Measurements from ENCODE around the gene CA11.

Gene CA11

DNA sequence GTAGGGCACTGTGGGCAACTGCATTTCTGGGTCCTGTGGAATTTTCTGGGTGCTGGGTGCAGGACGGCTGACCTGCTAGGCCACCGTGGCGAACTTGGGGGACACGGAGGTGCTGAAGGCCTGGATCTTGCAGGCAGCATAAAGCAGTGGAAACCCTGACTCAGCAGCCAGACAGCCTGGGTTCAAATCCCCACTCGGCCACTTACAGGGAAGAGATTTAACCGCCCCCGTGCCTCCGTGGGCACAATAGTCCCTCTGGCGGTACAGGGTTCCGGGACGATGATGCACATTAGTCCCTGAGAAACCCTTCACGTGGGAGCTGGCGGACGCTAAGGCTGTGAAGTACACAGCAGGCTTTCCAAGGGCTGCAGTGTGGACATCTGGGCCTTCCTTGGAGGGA lies 34.1 kb downstream of the CA11 start:
- DNase-seq, result no peak

DNA sequence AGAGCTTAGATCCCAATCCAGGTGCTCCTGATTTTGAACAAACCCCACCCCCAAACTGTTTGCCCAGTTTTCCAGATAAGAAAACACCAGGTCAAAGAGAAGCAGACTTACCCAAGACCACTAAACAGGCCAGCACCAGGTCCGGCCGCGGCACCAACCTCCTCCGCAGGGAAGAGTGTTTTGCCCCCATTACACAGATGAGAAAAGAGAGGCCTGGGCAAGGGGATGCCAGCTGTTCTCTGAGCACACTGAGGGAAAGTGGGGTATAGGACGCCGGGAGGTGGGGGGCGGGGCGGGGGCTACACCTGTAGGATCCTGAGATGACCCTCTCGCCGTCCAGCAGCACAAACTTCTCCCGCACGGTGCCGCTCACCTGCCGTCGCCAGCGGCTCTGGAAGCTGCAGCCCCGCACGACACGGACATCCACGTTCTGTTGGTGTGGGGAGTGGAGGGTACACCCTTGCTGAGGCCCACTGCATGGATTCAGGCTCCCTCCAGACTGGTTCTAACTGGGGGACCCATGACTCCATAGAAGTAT lies 36.3 kb downstream of the CA11 start:
- DNase-seq, result no peak

DNA sequence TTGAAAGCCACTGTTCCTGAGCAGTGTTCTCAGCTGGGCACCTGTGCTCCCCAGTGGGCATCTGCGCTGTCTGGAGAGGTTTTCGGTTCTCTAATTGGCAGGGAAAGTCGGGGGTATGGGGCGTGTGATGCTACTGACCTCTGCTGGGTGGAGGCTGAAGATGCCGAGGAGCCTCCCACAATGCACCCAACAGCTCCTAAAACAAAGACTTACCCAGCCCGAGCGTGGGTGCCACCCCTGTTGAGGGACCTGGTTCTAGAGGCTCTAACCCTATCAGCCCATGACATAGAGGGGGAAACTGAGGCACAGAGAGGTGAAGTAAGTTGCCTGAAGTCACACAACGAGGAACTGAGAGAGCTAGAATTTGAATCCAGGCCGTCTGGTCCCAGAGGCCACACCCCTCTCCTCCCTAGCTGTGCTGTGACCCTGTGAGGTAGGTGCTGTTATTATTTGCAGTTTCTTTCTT lies 37.2 kb downstream of the CA11 start:
- DNase-seq, result peak; percentile 69

DNA sequence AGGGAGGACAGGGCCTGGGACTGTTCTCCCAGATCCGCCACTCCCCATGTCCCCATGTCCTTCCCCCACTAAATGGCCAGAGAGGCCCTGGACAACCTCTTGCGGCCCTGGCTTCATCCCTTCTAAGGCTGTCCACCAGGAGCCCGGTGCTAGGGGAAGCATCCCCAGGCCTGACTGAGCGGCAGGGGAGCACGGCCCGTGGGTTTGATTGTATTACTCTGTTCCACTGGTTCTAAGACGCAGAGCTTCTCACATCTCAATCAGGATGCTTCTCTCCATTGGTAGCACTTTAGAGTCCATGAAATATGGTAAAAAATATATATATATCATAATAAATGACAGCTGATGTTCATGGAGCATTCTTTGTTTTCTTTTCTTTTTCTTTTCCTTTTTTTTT lies 38.6 kb downstream of the CA11 start:
- no peak for DNase-seq

DNA sequence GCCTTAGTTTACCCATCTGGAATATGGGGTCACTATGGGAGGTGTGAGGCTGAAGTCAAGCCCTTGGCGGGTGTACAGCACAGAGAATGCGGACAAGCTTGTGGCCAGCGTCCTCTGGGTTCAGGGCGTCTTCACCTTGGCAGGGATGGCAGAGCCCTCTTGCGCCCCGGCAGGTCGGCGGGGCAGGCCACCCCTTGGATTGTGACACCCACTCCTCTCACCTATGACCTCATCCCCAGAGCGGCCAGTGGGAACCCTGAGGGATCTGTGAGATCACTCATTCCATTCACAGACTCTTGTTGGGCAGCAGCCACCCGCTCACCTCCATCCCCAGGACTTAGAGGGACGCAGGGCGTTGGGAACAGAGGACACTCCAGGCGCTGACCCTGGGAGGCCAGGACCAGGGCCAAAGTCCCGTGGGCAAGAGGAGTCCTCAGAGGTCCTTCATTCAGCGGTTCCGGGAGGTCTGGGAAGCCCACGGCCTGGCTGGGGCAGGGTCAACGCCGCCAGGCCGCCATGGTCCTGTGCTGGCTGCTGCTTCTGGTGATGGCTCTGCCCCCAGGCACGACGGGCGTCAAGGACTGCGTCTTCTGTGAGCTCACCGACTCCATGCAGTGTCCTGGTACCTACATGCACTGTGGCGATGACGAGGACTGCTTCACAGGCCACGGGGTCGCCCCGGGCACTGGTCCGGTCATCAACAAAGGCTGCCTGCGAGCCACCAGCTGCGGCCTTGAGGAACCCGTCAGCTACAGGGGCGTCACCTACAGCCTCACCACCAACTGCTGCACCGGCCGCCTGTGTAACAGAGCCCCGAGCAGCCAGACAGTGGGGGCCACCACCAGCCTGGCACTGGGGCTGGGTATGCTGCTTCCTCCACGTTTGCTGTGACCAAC lies 39.3 kb downstream of the CA11 start, which contains the start of gene SPACA4:
Gene SPACA4, plus strand, starts transcription at position 280 of the 896 bp plus-strand sequence. Its CDS starts 237 bp downstream, at position 517.
- no peak for DNase-seq

DNA sequence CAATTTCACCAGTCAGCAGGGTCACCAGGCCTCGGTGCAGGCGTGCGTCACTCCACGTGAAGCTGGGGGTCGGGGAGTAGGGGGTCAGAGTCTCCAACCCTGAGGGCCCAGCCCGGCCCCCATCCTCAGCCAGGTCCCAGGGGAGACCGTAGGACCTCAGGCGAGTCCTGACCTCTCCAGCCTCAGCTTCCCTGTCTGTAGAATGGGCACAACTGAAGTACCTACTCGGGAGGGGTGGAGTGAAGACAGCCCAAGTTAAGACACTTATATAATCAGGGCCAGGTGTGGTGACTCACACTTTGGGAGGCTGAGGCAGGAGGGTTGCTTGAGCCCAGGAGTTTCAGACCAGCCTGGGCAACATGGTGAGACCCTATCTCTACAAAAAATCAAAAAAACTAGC lies 42.1 kb downstream of the CA11 start:
- no peak for DNase-seq

DNA sequence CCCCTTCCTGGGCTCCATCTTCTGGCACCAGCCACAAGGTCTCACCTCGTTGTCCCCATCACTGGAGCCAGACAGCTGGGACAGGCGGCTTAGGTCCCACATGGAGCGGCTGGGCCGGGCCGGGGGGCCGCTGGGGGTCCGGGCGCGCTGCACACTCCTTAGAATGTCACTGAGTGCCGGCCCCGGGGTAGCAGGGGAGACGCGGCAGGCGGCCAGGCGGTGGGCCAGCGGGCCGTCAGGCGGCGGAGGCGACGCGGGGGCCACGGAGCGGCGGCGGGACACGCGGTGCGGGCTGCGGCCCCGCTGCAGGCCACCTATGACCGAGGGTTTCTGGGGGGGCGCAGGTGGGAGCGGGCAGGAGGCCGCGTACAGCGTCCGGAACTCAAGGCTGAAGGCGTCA lies 42.5 kb downstream of the CA11 start:
- DNase-seq, result no peak

DNA sequence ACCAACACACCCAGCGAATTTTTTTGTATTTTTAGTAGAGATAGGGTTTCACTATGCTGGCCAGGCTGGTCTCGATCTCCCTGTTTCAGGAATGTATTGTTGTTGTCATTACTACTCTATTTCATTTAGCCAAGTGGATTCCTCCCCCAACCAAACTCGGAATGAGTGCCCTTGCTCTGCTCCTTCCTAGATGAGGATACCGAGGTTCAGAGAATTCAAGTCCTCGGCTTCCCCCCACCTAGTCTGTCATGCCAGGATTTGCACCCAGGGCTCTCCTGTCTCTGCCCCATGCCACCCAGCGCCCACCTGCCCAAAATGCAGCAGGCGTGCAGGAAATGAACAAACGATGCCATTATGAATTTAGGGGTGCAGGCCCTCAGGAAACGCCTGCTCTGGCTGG lies 43.0 kb downstream of the CA11 start:
- no peak for DNase-seq

DNA sequence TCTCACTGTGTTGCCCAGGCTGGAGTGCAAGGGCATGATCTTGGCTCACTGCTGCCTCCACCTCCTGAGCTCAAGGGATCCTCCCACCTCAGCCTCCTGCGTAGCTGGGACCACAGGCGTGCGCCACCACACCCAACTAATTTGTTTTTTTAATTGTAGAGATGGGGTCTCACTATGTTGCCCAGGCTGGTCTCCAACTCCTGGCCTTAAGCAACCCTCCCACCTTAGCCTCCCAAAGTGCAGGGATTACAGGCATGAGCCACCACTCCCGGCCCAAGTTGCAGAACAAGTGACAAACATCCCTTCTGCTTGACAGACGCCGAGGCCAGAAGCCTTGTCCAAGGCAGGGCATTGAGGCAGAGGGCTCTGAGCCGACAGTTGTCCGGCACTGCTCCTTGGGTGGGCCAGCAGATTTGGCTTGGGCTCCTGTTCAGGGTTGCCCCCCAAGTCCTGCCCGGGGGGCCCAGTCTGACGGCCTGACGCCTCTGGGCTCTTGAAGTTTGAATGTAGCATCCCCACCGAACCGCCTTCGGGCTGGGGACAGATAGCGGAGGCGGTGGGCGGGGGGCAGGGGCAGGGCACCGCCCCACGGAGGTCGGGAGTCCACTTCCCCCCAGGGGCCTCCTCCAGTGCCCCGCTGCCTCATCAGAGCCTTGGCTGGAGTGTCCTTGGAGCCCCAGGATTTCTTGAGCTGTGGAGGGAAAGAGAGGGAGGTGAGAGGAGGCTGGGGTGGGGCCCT lies 45.1 kb downstream of the CA11 start:
- no peak for DNase-seq

DNA sequence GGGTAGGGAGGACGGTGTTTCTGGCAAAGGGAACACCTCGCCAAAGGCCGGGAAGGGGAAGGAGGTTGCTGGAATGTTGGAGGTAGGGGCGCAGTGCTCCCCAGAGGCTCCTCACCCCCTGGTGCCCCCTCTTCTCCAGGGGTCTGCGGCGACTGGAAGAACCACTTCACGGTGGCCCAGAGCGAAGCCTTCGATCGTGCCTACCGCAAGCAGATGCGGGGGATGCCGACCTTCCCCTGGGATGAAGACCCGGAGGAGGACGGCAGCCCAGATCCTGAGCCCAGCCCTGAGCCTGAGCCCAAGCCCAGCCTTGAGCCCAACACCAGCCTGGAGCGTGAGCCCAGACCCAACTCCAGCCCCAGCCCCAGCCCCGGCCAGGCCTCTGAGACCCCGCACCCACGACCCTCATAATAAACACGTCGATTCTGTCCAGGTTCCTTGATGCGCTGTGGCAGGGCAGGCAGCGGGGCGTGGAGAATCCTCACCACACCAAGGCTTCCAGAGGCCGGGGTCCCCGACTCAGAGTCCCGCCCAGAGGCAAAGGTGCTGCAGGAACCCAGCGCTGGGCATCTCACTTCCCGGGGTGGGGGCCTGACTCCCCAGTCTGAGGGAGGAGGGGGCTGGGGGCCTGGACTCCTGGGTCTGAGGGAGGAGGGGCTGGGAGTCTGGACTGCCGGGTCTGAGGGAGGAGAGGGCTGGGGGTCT lies 46.8 kb downstream of the CA11 start:
- DNase-seq, result no peak

DNA sequence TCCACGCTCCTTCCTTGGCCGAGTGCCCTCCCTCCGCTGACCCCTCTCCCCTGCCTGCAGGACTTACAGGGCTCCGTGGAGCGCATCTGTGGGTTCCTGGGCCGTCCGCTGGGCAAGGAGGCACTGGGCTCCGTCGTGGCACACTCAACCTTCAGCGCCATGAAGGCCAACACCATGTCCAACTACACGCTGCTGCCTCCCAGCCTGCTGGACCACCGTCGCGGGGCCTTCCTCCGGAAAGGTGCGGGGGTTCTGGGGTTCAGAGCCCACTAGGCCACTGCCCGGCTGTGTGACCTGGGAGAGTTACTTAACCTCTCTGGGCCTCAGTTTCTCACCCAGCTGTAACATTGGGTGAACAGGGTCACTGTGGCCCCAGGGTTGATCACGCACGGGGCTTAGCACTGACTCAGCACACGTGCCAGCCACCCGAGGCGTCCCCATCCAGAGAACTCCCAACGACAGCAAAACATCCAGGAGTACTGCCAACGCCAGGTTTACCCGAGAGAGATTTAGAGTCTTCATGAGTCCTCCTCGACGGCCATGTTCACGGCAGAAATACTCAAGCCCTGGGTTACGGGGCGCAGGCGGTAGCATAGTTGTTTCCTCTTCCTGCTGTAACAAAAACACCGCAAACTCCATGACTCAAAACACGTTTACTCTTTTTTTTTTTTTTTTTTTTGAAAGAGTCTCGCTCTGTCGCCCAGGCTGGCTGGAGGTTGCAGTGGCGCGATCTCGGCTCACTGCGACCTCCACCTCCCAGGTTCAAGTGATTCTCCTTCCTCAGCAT lies 49.1 kb downstream of the CA11 start:
- peak; percentile 36 for DNase-seq

DNA sequence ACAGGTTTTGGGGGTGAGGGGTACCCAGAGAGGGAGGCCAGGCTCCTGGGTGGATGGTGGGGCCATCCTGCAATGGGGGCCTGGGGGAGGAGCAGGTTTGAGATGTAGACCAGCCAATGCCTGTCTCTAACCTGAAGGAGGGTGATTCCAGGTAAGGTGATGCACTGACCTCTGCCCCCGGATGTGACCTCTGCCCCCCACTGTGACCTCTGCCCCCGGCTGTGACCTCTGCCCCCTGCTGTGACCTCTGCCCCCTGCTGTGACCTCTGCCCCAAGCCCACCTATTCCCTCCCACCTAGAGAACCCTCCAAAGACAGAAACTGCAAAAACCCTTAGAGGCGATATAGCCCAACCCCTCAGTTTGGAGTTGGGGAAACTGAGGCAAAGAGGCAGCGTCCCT lies 49.8 kb downstream of the CA11 start:
- DNase-seq, result no peak

DNA sequence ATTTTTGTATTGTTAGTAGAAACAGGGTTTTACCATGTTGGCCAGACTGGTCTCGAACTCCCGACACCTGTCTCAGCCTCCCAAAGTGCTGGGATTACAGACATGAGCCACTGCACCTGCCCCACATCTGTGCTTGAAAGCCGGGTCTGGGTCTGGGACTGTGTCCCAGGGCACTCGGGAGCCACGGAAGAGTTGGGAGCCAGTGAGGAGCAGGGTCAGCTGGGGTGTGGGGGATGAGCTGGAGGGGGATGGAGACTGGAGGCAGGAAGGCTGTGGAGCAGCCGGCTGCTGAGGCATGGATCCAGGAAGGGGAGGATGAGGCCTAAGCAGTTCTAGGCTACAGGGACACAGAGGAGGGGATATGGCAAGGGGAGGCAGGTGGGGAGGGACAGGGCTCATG lies 50.2 kb downstream of the CA11 start:
- no peak for DNase-seq

DNA sequence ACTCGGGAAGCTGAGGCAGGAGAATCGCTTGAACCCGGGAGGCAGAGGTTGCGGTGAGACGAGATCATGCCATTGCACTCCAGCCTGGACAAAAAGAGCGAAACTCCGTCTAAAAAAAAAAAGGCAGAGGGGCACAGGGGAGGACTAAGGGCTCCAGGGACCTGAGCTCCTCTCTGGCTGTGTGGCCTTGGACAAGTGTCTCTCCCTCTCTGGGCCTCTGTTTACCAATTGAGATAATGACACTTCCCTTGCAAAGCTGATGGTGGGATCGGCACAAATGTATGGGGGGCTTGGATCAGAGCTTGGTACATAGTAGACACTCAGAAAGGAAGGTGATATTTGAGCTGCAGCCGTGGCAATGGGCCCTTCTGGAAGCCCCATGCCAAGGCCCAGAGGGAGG lies 50.8 kb downstream of the CA11 start:
- no peak for DNase-seq

DNA sequence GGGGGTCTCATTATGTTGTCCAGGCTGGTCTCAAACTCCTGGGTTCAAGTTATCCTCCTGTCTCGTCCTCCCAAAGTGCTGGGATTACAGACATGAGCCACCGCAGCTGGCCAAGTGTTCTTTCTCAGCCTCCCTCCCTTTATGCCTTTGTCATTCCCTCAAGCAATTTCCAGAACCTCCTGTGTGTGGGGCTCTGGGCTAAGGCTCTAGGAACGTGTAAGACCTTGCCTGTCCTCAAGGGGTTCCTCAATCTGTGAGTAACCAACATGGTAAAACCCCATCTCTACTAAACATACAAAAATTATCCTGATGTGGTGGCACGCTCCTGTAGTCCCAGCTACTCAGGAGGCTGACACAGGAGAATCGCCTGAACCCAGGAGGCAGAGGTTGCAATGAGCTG lies 55.0 kb downstream of the CA11 start:
- DNase-seq, result no peak

DNA sequence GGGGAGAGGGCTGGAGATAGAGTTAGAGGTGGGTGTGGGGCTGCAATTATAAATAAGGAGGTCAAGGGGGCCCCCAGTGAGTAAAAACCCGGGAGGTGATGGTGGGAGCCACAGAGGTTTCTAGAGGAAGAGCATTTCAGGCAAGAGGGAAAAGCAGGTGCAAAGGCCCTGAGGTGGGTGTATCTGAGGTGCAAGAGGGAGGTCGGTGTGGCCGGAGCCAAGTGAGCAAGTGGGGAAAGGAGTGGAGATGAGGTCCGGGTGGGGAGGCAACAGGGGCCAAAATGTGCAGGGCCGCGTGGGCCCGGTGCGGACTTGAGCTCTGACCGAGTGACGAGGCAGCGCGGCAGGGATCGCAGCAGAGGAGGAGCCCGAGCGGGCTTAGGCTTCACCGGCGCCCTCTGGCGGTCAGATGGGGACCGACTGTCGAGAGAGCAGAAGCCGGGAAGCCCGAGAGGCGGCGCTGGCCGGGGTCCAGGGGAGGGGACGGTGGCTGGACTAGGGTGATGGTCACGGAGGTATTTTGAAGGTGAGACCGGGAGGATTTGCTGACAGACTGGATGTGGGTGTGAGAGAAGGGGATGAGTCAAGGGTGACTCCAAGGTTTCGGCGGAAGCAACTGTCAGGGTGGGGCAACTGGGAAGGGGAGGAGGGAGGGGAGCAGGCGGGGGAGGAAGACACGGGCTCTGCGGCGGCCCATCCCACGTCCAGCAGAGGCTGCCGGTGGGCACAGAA lies 57.2 kb downstream of the CA11 start:
- DNase-seq, result peak; percentile 80
